GM03348 (cell line): ENCODE data around the gene NEDD4.
A peak's percentile ranks its signal among the peaks of the same experiment; 100 is the strongest.
"Not testable (repeated sequence)": the region's sequence is repeated elsewhere in the genome, so short reads cannot be mapped to it uniquely, and the experiment has no call there.

Source experiments
- DNase-seq: peaks from one replicate; pipeline ENCODE4 v3.0.0; 2012; ENCODE audit warnings: low spot score

The NEDD4 gene

DNA sequence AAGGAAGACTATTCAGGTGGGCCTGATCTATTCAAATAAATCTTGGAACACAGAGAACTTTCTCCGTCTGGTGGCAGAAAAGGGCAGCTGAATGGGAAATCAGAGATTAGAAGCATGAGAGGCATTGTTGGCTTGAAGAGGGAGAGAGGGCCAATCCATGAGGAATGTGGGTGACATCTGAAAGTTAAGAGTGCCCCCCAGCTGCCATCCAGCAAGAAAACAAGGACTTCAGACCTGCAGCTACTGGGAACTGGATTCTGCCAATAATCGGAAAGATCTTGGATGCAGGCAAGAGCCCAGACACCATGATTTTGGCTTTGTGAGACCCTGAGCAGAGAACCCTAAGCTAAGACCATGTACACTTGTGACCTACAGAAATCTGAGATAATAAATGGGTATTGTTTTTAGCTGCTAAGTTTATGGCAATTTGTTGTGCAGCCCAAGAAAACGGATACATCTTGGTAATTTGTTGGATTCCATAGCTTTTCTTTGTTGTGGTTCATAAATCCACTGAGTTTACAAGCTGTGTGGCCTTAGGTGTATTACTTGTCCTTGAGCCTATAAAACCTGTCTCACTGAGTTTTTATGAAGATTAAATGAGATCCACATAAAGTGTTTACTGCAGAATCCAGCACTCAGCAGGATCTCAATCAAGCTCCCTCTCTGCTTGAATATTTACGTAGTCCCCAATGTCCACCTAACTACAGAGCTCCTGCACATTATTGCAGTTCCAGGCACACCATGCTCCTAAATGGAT, 168.4 kb downstream of the NEDD4 start:
- DNase-seq, result no peak

DNA sequence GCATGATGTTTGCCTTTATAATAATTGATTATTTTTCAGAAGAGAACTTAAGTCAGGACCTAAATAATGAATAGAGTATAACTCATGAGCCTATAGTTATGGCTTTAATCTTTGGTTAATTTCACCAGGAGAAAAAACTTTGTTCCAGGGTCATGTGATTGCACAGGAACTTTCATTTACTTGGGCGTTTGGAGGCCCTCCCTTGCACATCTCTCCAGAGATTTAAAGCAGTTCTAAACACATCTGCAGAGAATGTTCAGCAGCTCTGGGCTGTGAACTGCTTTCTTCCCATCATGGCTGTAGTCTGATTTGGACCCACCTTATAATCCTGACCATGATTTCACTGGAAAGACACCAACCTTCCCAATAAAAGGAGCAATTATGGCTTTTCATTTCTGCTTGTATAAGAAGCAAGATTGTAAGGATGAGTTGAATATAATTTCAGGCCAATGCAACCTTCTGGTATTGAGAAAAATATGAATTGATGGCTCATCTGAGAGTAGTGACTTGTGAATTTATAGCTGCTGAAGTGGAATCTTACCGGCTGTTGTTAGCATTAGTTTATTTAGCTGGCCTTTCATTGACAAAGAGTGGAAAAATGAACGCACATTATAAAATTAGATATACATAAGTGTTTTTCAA, 169.6 kb downstream of the NEDD4 start:
- DNase-seq, result peak; percentile 47

DNA sequence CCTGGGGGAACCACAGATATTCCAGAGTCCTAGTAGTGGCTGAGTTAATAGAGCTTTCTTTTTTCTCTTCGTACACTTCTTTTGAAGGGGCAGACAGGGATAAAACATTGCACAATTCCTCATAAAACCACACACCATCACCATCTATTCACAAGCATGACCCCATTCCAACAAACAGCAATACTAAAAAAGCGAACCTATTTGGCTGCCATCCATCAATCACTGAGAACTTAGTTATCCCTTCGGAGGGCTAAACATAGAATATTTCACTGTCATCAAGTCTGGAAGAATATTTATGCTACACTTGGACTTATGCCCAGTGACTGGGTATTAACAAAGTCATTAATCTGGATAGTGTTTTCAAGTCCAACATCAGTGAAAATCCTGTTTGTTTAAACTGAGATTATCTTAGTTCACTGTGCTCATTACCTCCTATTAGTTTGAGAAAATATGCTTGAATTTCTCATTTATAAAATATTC, 170.2 kb downstream of the NEDD4 start:
- DNase-seq, result peak; percentile 49

DNA sequence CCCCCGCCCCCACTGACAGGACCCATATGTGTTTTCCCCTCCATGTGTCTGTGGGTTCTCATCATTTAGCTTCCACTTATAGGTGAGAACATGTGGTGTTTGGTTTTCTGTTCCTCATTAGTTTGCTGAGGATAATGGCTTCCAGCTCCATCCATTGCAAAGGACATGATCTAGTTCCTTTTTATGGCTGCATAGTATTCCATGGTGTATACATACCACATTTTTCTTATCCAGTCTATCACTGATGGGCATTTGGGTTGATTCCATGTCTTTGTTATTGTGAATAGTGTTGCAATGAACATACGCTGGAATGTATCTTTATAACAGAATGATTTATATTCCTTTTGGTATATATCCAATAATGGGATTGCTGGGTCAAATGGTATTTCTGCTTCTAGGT, 171.7 kb downstream of the NEDD4 start:
- not testable (repeated sequence) for DNase-seq

DNA sequence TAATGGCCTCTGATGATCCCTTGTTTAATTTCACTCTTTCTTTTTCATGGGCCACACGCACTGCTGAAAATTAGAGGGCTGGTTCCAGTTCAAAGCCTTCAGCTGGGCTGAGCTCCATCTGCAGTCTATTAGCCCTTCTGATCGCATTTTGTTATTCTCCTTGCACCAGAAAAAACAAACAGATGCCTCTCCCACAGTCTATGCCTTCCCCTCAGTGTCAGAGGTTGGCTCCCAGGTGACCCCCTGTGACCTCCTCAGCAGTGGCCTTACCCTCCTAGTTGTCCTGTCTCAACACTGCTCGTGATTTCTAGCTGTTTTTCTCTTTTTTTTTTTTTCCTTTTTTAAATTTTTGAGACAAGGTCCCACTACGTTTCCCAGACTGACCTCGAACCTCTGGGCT, 173.4 kb downstream of the NEDD4 start:
- no peak for DNase-seq

DNA sequence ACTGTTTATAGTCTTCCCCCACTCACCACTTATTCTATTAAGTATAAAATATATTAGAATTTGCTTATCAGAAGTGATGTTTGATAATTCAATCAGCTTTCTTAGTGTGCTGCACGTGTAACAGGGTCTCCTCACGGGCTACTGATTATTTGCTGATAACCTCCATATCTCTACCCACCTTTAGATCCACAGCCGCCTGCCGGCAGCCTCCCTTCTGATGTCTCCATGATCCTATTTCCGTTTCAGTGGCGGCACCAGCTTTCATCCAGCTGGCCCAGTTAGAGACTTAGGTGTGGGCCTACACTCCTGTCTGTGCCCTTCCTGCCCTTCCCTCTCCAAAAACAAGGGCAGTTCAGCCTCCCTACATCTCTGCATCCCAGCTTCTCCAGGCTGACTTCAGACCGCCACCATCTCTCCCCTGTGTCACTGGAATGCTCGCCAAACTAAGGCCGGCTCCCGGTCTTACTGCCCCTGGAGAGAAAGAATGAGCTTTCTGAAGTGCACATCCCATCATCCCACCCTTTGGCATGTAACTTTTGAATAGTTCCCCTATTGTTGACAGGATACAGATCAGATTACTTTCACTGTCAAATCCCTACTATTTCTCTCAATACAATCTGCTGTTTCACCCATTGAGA, 173.9 kb downstream of the NEDD4 start:
- no peak for DNase-seq

DNA sequence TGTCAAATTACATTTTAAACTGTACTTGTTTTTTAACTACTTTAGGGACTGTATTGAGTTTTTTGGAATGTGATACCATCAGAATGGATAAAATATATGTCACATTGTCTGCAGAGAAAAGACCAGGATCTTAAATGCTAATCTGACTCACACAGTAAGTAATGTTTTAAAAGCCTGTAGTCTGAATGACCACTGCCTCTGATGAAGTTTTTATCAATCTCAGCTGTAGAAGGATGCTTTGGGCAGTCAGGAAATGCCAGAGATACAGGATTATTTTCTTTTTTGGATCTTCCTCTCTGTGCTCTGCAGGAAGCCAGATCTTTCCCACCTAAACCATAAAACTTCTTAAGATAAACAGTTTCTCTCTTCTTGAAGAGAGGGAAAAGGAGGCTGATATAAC, 177.4 kb downstream of the NEDD4 start:
- peak; percentile 29 for DNase-seq

DNA sequence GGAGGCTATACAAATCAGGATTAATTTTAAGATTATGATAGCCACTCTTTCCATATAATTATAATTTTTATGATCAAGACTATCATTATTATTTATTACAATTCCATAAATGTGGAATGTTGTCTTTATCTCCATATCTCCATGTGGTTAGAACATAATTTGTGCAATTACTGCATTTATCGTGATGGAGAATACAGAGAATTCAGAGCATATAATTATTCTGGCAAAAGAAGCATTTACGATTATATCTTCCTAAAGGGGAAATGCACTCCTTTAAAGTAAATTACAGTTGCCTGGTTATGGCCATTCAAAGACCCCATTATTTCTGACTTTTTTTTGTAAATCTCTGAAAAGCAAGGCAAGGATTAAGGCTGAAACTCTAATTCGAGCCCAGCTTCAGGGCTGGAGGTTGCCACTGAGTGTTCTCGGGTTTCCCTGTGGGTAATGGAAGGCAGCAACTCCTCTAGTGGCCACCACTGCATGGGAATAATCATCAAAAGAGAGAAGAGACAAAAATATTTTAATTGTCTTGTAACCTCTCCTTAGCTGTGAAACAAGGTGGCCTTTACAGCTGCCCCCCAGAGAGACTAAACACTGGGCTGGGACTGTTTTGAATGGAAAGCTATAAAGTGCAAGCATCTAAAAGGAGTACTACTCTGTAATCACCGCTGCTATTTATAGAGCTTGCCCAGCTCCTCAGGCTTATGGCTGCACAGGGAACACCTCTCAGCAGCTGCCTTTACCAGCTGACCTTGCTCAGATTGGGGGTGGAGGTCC, 190.6 kb downstream of the NEDD4 start:
- no peak for DNase-seq

DNA sequence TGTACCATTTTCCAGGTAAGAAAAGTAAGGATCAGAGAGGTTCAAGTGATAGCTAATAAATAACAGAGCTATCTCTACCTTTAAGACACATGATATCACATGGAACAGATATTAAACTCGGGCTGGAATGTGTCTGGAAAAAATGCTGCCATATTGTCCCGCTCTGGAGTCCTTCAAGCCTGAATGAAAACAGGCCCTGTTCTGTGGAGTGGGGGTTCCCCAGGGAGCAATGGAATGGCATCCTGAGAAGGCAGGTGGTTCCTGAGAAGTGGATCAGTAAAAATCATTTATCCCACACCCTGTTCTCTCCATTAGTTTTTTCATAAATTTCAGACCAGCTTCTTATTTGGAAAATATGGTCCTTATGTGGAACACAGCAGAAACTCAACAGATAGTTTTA, 193.2 kb downstream of the NEDD4 start:
- no peak for DNase-seq

DNA sequence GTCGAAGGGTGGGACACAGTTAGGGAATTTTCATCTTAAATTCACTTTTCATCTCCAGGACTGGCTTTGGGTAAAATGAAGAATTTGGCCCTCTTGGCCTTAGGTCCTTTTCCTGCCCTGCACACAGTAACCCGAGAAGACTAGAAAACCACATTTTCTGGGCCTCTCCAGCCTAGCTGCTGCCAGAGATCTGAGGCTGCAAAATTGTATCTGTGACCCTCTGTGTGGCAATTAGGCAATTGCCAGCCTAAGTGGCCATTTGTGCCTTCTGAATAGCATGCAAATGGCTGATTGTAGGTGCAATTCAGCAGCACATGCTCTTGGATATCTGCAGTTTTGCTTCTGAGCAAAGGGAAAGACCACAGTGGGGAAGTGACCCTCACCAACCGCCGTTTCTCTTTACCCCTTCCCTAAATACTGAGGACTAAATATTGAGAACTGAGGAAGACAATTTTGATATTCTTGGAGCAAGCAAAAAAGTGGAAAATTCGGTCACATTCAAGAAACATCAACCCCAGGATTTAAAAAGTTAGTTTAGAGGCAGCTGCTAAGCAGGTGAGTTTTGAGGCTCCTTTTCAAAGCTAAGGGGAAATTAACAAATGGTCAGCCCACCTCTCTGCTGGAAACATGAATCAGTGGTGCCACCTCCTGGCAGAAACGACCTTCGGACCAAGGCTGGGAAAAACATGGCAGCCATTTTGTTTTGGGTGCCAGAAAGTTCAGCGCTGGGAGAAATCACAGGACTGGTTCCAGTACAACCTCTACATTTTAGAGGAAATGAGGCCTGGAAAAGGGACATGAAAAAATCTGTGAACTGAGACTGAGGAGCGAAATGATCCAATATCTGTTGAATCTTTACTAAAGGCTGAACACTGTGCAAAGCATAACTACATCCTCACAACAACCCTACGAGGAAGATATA, 193.9 kb downstream of the NEDD4 start:
- DNase-seq, result peak; percentile 53

DNA sequence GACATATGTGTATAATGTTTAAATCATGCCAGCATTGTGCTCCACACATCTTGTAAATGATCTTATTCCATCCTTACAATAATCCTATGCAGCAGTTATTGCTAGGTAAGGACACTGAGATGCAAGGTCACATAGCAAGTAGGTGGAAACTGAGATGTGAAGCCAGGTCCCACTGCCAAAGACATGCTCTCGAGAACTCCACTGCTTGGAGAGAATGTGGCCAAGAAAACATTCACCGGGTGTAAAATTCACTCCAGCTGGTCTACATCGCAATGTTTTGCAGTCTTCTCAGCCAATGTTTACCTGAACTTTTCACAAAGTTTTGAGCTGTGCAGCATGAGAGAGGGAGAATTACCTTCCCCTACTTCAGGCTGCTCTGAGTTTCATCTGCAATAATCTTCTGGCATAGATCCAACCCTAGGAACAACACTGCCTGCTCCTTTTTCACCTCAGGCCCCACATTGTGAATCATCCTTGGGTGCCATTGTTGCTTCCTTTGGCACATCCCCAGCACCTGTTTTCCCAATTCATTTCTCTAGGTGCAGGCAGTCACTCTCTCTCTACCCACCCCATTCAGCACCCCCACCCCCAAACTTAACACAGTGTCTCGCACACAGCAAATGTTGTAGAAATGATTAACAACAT, 197.0 kb downstream of the NEDD4 start:
- no peak for DNase-seq

DNA sequence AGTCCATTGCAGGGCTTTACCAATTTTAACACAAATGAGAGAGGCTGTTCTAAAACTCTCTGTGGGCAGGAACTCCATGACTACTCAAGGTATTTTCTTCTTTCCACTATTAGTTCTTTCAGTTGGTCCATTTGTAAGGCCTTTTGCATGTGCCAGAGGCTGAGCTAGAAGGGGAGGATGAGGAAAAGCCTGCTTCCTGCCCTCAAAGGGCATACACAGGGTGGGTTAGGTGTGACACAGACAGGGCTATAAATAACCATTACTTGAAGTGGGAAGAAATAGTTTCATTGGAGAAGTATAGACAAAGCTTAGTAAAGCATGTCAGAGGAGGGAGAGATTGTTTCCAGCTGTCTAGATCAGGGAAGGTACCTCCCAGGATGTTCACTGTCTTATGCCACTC, 198.4 kb downstream of the NEDD4 start:
- DNase-seq, result no peak

DNA sequence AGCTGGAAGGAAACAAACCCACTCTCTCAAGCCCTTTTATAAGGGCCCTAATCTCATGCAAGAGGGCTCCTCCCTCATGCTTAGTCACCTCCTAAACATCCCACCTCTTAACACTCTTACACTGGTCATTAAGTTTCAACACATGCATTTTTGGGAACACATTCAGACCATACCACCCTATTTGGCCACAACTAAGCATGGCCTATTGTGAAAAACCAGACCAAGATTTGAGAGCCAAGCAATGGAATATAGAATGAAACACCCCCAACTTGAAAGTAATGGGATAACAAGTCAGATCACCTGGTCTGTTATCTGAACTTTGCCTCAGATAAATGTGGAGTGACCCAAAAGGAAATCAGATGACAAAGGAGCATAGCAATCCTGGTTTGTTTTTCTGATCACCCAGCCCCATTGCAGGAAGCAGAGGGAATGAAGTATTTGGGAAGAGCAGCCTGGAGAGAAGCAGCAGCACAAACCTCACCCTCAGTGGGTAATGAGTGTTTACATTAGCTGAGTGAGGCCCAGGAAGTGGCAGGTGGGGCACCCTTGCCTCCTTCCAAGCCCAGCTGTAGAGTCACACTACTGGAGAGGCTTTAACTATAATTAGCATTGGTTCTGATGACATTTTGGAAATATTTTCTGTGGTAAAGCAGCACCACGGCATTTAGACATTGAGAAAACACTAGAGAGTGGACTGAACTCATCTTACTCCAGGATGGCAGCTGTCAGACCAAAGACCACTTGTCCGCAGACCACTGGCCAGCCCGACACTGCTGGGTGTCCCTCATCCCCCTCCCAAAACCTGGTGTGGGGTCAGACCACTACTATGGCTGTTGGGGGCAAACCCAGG, 201.6 kb downstream of the NEDD4 start:
- DNase-seq, result peak; percentile 76

DNA sequence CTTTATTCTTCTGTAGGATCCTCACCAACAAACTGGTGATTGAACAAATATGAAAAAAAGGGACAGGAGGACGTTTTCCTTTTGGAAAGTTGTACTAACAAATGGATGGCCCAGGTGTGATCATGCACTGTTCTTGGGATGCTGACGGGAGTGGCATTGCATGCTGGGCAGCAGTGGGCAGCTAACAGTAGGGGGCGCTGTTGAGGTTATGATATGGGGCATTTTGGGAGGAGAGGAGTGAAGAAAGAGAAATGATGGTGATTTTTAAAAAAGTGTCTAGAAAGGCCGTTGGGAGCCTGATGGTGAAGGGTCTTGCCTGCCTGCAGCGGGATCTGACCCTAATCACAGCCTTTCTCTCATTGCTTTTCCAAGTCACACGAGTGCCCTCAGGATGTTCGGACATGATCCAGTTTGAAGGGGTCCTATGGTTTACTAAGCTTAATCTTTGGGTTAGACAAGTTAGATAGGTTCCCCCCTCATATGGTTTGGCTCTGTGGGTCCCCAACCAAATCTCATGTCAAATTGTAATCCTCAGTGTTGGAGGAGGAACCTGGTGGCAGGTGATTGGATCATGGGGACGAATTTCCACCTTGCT, 204.2 kb downstream of the NEDD4 start:
- DNase-seq, result no peak

DNA sequence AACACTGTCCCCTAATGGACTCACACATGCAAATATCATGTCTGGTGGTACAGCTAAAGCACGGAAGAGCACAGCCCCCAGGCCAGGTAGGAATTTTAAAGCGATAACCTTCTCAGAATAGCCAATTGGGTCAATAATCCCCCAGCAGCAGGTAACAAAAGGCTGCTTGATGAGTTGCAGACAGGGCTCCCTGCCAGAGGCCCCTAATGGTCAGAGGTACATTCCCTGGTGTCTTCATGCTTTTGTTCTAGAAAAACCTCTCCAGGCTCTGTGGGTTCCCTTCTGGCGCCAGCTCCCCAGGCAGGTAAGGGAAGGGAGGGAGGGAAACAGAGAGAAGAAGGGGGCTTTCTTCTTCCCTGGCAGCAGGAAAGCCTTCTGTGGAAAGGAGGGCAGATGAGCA, 207.1 kb downstream of the NEDD4 start:
- DNase-seq, result no peak

DNA sequence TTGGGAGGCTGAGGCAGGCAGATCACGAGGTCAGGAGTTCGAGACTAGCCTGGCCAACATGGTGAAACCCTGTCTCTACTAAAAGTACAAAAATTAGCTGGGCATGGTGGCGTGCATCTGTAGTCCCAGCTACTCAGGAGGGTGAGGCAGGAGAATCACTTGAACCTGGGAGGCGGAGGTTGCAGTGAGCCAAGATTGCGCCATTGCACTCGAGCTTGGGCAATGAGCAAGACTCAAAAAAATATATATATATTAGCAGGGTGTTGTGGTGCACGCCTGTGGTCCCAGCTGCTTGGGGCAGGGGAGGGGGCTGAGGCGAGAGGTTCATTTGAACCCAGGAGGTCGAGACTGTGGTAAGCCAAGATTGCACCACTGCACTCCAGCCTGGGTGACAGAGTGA, 207.8 kb downstream of the NEDD4 start:
- DNase-seq, result not testable (repeated sequence)

DNA sequence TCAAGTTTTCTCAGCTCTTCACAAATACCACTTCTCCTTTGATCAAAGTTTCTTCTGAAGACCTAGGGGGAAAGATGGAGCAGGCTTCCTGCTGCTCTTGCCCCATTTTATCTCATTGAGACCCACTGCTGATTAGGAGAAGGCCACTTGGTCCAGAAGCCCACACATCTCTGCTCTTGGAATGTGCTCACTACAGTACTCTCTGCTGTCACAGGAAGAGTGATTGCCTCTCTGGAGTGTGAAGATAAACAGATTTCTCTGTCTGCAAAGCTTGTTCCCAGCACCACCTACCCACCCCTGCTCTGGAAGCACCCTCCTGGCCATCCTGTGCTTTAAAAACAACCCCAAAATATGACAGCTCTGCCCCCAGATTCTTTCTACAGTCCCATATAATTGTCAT, 209.1 kb downstream of the NEDD4 start:
- DNase-seq, result no peak

DNA sequence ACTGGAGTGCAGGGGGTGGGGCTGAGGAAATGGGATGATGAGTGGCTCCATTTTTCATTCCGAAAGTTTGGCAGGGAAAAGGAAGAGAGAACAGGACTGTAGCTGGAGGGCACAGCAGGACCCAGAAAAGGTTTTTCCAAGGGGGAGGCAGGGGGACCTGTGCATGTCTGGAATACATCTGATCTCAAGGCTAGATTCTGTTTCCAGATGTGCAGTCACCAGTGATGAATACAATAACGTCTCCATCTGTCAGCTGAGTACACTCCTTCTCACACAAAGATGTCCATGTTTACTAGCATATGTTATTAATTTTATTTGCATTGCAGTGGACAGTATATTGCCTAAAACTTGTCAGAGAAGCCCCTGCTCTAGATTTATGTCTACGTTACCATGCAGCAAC, 210.5 kb downstream of the NEDD4 start:
- no peak for DNase-seq

DNA sequence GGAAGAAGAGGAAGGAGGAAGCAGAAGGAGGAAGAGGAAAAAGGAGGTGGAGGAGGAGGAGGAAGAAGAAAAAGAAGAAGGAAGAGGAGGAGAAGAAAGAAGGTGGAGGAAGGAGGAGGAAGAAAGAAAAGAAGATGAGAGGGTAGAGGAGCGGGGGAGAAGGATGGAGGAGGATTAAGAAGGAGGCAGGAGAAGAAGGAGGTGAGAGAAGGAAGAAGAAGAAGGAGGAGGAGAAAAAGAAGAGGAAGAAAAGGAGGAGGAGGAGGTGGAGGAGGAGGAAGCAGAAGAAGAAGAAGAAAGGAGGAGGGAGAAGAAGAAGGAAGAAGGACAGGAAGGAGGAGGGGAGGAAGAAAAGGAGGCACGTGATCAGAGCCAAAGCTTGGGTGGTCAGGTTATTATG, 213.1 kb downstream of the NEDD4 start:
- no peak for DNase-seq

DNA sequence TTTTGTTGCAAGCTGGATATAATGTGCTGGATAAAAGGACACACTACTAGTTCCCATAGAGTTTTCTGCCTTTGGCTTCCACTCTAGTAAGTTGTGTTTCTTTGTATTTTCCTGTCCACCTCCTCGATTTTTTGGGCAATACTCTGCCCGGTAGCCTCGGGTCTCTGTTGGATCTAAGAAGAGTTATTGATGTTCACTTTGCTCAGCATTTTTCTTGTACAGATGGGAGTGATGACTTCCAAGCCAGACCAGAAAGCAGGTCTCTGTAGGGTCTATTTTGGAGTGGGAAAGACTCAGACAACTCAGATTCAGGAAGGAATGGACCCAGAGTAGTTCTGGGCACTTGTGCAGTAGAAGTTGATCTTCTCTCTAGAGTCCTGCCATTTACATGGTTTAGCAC, 214.5 kb downstream of the NEDD4 start:
- no peak for DNase-seq
